ENCODE results near the gene STAG3.
"Not testable (repeated sequence)": the region's sequence is repeated elsewhere in the genome, so short reads cannot be mapped to it uniquely, and the experiment has no call there.

DNA sequence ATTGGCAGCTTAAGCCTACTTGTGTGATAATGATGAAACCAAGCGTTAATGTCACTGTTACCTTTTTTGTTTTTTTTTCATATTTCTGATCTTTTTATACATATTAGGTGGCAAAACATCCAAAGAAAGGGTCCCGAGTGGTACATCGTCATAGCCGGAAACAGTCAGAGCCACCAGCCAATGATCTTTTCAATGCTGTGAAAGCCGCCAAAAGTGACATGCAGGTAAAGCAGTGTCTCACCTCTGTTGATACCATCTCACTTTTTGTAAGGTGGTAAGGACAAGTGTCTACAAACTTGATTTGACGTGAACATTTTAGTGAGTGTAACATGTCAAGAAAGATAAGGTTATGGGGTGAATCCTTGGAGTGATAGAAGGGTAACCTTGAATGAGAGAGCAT, 4.9 kb downstream of the STAG3 start:
- TF ChIP-seq POLR2A (IDR thresholded peaks at IDR 0.05; ENCODE audit: extremely low read depth, insufficient read length); MAX (IDR thresholded peaks at IDR 0.05; ENCODE audit: low read depth, low read length): not testable (repeated sequence)
- TF ChIP-seq, protein P1, sequence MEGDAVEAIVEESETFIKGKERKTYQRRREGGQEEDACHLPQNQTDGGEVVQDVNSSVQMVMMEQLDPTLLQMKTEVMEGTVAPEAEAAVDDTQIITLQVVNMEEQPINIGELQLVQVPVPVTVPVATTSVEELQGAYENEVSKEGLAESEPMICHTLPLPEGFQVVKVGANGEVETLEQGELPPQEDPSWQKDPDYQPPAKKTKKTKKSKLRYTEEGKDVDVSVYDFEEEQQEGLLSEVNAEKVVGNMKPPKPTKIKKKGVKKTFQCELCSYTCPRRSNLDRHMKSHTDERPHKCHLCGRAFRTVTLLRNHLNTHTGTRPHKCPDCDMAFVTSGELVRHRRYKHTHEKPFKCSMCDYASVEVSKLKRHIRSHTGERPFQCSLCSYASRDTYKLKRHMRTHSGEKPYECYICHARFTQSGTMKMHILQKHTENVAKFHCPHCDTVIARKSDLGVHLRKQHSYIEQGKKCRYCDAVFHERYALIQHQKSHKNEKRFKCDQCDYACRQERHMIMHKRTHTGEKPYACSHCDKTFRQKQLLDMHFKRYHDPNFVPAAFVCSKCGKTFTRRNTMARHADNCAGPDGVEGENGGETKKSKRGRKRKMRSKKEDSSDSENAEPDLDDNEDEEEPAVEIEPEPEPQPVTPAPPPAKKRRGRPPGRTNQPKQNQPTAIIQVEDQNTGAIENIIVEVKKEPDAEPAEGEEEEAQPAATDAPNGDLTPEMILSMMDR (IDR thresholded peaks at IDR 0.05; ENCODE audit: low read depth, low read length): not testable (repeated sequence)
